Thyroid gland (tissue), 4 donors: ENCODE results near the gene ARID3A. TPM values are rescaled to one million over a fixed set of nuclear protein-coding genes. Genes with fewer than 3 reads are reported as not detected.

ENCODE experiments used
- DNase-seq, 2 donors: peaks; one replicate each; pipeline ENCODE4 v3.0.0-alpha.2; 2019
- H3K27ac ChIP-seq, 3 donors: fragments of 200-600 bp; sonication (generic); 1 replicate in 2 of 3; 2 replicates in 1 of 3; pipeline ENCODE4 v1.5.1; 2016 to 2019; ENCODE audit warnings: mild to moderate bottlenecking in 1 of 3, moderate library complexity in 1 of 3
- H3K27me3 ChIP-seq: fragments of 200-600 bp; sonication (generic); one replicate; pipeline ENCODE4 v1.5.1; 2019
- H3K36me3 ChIP-seq, 2 donors: fragments of 200-600 bp; sonication (generic); one replicate each; pipeline ENCODE4 v1.5.1; 2016 to 2019
- H3K4me1 ChIP-seq, 2 donors: fragments of 200-600 bp; sonication (generic); one replicate each; pipeline ENCODE4 v1.5.1; 2017 to 2019
- H3K4me3 ChIP-seq, 3 donors: fragments of 200-600 bp; sonication (generic); replicated peaks in 1 of 3; 1 replicate in 2 of 3; 2 replicates in 1 of 3; pipeline ENCODE4 v1.5.1; 2016; ENCODE audit warnings: mild to moderate bottlenecking in 1 of 3
- H3K9me3 ChIP-seq: fragments of 200-600 bp; sonication (generic); one replicate; pipeline ENCODE4 v1.5.1; 2017
- CTCF ChIP-seq, 6 experiments: fragments of 200-600 bp in 3 of 6; fragments of 450-650 bp in 3 of 6; sonication (generic) in 3 of 6; IDR thresholded peaks; one replicate each; pipeline ENCODE4 v1.5.1; 2016 to 2019; ENCODE audit warnings: antibody characterized with exemption in 6 of 6, mild to moderate bottlenecking in 2 of 6, inconsistent platforms in 1 of 6, moderate library complexity in 1 of 6
- POLR2A ChIP-seq, 2 donors: fragments of 450-650 bp; IDR thresholded peaks; one replicate each; pipeline ENCODE4 v1.6.1; 2017; ENCODE audit warnings: antibody characterized with exemption in 2 of 2, mild to moderate bottlenecking in 2 of 2, moderate library complexity in 1 of 2
- WGBS, 2 donors: methylation state at CpG; one replicate each; pipeline ENCODE4 v1.1.5; 2017; 5-methylcytosine and 5-hydroxymethylcytosine counted together
- intact Hi-C: fragments of 100-400 bp; cut with DNase I; formaldehyde crosslinking; loops from one replicate; pipeline ENCODE4 v1.15.1; 2023
- total RNA-seq, 4 donors: library from RNA; depleted of rRNA; stranded (reverse); fragments of >200 nt; gene quantifications; one replicate each; pipeline ENCODE4 v1.2.3, GENCODE V29; 2016

Gene ARID3A
- total RNA-seq, 4 donors from 2014 or later: 2.6 to 7.7 (median 3.9) TPM

GRCh38 chr19:945401-946252 lies 19.8 kb downstream of the ARID3A start:
- no peaks in the 10 kb centered on the region for H3K27me3 ChIP-seq
- no peak overlapping the region for H3K4me3 ChIP-seq
- WGBS, 2 donors: 85 to 91% methylated on average over 21 to 32 of the region's 37 CpGs
- H3K27ac ChIP-seq: no peak overlapping the region
- TF ChIP-seq CTCF (IDR thresholded peaks at IDR 0.05) (no peak), POLR2A (IDR thresholded peaks at IDR 0.05) (no peak)
- intact Hi-C loops: no loop called here
- H3K36me3 ChIP-seq: no peaks in the 10 kb centered on the region
- no peak for DNase-seq
- H3K4me1 ChIP-seq: peaks cover 4 to 19% of the 10 kb centered on the region in 2 donors
- H3K9me3 ChIP-seq: no peaks in the 10 kb centered on the region

GRCh38 chr19:947090-947706 lies 21.4 kb downstream of the ARID3A start:
- H3K27me3 ChIP-seq: no peaks in the 10 kb centered on the region
- no peaks in the 10 kb centered on the region for H3K36me3 ChIP-seq
- no peaks in the 10 kb centered on the region for H3K9me3 ChIP-seq
- H3K4me3 ChIP-seq: no peak overlapping the region
- intact Hi-C loops: no loop called here
- 87 to 96% methylated on average over 29 of the region's 30 CpGs for WGBS, 2 donors
- H3K27ac ChIP-seq: no peak overlapping the region
- no peak for DNase-seq
- H3K4me1 ChIP-seq: peaks cover 0 to 8% of the 10 kb centered on the region in 2 donors
- TF ChIP-seq POLR2A (IDR thresholded peaks at IDR 0.05) (no peak), CTCF (IDR thresholded peaks at IDR 0.05) (no peak)

GRCh38 chr19:947707-948539 lies 22.1 kb downstream of the ARID3A start:
- Histone ChIP-seq H3K27me3 (no peaks in the 10 kb centered on the region), H3K36me3 (no peaks in the 10 kb centered on the region), H3K27ac (no peak overlapping the region), H3K9me3 (no peaks in the 10 kb centered on the region), H3K4me1 (peaks cover 4 to 13% of the 10 kb centered on the region in 2 donors), H3K4me3 (no peak overlapping the region)
- intact Hi-C loops: no loop called here
- TF ChIP-seq CTCF (IDR thresholded peaks at IDR 0.05) (no peak), POLR2A (IDR thresholded peaks at IDR 0.05) (no peak)
- DNase-seq: peak; percentile 31 to 39
- 88 to 92% methylated on average over 32 to 35 of the region's 47 CpGs for WGBS, 2 donors

GRCh38 chr19:948842-949496 lies 23.1 kb downstream of the ARID3A start:
- intact Hi-C loops: no loop called here
- TF ChIP-seq CTCF (IDR thresholded peaks at IDR 0.05): no peak
- no peak for TF ChIP-seq POLR2A (IDR thresholded peaks at IDR 0.05)
- H3K4me1 ChIP-seq: peaks cover 11 to 19% of the 10 kb centered on the region in 2 donors
- no peaks in the 10 kb centered on the region for H3K36me3 ChIP-seq
- no peak for DNase-seq
- no peak overlapping the region for H3K4me3 ChIP-seq
- 91 to 95% methylated on average over 11 to 12 of the region's 25 CpGs for WGBS, 2 donors
- H3K27ac ChIP-seq: no peak overlapping the region
- H3K9me3 ChIP-seq: no peaks in the 10 kb centered on the region
- H3K27me3 ChIP-seq: no peaks in the 10 kb centered on the region
